ENCODE data around the gene NME3.

The NME3 gene

DNA sequence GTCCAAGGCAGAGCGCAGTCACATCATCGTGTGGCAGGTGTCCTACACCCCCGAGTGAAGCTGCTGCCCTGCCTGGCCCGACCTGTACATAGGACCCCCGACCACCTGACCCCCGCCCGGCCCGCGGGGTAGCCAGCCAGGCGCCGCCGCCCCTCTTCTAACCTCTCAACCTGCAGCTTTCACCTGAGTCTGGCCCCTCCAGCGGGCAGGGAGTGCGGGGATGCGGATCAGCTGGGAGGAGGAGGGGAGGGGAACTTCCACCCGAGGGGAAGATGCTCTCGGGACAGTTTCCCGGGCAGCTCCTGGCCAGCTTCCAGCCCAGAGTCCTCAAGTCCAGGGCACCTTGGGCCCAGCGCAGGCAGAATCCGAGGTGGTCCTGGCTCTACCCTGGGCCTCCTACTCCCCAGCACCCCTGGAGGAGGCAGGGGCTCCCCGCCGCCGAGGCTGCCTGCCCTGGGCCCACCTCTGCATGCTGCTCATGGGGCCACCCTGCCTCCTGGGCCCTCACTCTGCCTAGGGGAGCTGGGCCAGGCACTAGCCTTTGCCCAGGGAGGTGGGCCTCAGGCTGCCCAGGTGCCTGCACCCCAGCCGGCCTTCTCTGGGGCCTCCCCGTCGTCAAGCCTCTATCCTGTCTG is 2.5 kb downstream of the NME3 start:
- DNase-seq (ENCODE audit: low read depth, low spot score): no peak

DNA sequence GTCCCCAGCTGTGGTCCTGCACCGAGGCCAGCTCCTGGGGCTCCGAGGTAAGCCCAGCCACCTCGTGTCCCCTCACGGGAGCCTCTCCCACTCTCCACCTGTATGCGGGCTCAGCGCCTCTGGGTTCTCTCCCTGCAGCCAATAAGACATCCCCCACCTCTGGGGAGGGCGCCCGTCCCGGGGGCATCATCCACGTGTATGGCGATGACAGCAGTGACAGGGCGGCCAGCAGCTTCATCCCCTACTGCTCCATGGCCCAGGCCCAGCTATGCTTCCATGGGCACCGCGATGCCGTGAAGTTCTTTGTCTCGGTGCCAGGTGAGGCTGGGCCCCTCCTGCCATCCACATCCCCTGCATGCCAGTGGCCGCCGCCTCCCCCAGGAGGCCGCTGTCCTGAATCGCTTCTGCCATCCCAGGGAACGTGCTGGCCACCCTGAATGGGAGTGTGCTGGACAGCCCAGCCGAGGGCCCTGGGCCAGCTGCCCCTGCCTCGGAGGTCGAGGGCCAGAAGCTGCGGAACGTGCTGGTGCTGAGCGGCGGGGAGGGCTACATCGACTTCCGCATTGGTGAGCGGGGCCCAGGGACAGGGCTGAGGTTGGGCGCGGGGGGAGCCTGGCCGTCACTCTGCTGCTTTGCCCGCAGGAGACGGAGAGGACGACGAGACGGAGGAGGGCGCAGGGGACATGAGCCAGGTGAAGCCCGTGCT is 3.1 kb downstream of the NME3 start:
- DNase-seq (ENCODE audit: low read depth, low spot score): no peak

DNA sequence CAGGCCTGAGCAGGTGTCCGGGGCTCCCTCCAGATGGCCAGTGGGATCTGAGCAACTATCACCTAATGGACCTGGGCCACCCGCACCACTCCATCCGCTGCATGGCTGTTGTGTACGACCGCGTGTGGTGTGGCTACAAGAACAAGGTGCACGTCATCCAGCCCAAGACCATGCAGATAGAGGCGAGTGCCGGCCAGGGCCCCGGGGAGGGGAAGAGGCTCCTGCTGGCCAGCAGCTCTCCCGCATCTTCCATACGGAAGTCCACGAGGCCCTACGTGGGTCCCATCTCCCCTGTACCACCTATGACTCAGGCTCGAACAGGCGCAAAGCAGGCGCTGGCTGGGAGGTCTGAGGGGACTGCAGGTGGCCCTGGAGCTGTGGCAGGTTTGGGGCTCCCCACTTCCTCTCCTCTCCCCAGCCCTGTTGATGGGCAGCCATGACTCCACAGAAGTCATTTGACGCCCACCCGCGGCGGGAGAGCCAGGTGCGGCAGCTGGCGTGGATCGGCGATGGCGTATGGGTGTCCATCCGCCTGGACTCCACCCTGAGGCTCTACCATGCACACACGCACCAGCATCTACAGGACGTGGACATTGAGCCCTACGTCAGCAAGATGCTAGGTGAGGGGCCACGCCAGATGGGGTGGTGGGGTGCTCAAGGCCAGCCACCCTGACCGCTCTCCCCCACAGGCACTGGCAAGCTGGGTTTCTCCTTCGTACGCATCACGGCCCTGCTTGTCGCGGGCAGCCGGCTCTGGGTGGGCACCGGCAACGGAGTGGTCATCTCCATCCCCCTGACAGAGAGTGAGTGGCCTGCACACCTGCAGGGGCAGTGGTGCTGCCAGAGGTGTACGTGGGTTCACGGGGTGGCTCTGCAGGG is 4.0 kb downstream of the NME3 start:
- no peak for DNase-seq (ENCODE audit: low read depth, low spot score)

DNA sequence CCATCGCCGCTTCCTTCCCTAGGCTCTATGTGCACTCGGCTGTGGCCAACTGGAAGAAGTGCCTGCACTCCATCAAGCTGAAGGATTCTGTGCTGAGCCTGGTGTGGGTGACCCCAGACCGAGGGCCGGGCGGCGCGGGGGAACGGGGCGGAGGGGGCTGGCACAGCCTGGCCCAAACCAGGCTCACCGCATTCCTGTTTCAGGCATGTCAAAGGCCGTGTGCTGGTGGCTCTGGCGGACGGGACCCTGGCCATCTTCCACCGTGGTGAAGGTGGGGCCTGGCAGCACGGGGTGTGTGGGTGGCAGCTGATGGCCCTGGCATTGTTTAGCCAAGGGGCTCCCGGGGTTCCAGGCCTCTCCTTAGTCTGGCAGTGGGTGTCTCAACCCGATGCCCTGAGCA is 4.6 kb downstream of the NME3 start:
- no peak for DNase-seq (ENCODE audit: low read depth, low spot score)

DNA sequence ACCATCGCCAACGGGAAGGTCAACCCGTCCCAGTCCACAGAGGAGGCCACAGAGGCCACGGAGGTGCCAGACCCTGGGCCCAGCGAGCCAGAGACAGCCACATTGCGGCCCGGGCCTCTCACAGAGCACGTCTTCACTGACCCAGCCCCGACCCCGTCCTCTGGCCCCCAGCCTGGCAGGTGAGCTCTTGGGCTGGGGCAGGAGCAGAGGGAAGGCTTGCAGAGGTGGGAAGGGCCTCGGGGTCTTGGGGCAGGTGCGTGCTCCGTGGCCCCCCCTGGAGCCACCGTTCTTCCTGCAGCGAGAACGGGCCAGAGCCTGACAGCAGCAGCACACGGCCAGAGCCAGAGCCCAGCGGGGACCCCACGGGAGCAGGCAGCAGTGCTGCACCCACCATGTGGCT is 5.1 kb downstream of the NME3 start:
- no peak for DNase-seq (ENCODE audit: low read depth, low spot score)

DNA sequence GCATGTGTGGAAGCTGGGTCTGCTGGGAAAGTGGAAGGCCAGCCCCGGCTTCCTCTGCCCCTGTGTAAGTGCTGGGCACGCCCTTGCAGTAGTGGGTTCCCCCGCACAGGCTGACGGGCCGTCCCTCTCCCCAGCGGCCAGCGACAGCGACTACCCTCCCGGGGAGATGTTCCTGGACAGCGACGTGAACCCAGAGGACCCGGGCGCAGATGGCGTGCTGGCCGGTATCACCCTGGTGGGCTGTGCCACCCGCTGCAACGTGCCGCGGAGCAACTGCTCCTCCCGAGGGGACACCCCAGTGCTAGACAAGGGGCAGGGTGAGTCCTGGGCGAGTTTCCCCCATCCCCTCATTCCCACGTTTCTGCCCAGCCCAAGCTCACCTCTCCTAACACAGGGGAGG is 5.5 kb downstream of the NME3 start:
- no peak for DNase-seq (ENCODE audit: low read depth, low spot score)

DNA sequence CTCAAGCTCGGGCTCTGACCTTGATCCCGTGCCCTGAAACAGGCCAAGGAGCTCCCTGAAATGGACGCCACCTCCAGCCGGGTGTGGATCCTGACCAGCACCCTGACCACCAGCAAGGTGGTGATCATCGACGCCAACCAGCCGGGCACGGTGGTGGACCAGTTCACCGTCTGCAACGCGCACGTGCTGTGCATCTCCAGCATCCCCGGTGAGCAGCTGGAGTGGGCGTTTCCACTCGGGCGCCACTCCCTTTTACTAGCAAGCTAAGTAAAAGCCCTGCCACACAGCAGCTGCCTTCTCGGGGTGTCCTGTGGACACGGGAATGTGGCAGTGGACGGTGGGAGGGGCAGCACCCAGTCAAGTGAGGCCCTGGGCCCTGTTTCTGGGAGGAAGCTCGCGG is 6.4 kb downstream of the NME3 start:
- DNase-seq (ENCODE audit: low read depth, low spot score): no peak

DNA sequence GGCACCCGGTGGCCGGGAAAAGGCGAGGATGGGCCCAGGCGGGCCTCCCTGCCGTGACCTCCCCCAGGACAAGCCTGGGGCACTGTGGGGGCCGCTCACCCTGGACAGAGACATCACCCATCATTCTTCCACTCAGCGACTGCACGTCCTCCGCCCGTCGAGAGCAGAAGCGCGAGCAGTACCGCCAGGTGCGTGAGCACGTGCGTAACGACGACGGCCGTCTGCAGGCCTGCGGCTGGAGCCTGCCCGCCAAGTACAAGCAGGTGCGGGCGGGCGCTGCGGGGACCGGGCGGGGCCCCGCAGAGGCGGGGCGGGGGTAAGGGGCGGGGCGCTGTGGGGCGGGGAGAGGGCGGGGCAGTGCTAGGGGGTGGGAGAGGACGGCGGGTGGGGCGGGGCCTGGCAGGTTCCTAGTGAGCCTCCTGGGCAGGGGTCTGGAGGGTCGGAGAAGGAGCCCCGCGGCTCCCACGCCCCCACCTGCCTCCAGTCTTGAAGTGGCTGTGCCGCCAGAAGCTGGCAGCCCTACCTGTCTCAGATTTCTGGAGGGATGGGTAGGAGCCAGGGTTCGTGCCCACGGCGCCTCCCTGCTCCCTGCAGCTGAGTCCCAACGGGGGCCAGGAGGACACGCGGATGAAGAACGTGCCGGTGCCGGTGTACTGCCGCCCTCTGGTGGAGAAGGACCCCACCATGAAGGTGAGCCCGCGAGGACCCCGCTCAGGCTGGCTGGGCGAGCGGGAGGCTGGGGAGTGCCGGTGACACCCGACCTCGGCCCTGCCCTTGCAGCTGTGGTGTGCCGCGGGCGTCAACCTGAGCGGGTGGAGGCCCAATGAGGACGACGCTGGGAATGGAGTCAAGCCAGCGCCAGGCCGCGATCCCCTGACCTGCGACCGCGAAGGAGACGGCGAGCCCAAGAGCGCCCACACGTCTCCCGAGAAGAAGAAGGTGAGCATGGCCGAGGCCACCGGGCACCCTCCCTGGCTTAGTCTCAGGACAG is 7.5 kb downstream of the NME3 start:
- peak; percentile 77 for DNase-seq (ENCODE audit: low read depth, low spot score)

DNA sequence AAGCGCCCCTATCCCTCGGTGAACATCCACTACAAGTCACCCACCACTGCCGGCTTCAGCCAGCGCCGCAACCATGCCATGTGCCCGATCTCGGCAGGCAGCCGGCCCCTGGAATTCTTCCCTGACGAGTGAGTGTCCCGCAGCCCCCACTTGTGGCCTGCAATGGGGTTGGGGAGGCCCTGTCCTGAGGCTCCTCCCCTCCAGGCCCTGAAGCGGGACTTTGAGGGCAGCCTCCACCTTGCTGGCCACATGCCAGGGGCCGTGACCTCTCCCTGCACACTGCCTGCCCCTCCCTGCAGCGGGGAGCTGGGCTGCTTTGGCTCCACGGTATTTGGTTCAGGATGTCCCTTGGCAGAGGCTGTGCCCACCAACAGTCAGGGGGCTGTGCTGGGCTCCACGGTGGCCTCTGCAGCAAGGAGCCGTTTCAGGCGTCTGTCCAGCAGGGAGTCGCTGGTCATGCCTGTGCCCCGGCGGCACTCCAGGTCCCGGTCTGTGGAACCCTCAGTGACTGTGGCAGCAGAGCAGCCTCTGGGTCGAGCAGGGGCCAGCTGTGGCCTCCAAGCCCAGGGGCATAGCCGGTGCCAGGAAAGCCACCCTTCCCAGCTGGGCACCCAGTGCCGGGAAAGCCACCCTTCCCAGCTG is 8.3 kb downstream of the NME3 start:
- DNase-seq (ENCODE audit: low read depth, low spot score): no peak

DNA sequence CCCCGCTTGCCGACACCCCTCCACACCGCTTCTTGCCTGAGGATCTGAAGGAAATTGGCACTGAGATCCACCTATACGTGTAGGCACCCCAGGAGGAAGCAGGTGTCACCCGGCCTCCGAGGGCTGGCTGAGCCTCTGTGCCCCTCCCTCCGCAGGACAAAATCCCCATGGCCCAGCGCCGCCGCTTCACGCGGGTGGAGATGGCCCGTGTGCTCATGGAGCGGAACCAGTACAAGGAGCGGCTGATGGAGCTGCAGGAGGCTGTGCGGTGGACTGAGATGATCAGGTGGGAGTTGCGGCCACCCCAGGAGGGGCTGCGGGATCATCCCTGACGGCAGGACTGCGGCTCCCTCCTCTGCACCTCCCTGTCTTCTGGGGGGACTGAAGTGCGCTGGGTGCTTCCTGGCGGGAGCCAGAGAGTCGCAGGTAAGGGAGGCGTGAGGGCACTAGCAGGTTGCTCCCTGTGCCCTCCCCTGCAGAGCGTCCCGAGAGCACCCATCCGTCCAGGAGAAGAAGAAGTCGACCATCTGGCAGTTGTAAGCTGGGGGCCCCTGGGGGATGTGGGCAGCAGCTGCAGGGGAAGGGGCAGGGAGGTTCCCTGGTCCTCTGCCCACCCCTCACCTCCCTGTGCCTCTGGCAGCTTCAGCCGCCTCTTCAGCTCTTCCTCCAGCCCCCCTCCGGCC is 9.0 kb downstream of the NME3 start:
- DNase-seq (ENCODE audit: low read depth, low spot score): no peak

DNA sequence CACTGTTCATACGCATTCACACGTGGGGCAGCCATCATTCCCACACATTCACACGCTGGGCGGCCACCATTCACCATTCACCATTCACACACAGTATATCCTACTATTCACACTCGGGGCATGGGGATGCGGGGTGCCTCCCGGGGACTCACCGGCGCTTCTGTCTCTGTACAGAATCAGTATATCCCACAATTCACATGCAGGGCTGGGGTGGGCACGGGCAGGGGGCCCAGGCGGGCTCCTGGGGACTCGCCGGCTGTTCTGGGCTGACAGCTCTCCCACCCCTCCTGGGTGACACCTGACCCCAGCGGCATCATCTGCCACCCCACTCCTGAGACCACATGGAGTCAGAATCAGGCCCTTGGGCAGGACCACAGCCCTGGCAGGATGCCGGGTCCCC is 9.6 kb downstream of the NME3 start:
- no peak for DNase-seq (ENCODE audit: low read depth, low spot score)

DNA sequence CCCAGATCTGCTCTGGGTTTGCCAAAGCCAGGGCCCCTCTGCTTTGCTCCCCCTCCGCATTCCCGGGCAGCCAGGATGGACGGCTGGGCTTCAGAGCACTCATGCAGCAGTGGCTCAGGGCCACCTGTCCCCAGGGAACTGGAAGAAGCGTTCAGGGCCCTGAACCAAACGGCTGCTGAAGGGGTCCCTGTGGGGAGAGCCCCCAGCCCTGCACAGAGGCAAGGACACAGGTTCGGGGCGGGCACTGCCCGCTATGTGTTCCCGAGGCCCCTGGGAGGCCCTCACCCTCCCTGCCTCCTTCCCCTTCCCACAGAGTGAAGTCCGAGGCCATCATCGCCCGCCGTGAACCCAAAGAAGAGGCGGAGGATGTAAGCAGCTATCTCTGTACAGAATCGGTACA is 10.4 kb downstream of the NME3 start:
- DNase-seq (ENCODE audit: low read depth, low spot score): no peak

DNA sequence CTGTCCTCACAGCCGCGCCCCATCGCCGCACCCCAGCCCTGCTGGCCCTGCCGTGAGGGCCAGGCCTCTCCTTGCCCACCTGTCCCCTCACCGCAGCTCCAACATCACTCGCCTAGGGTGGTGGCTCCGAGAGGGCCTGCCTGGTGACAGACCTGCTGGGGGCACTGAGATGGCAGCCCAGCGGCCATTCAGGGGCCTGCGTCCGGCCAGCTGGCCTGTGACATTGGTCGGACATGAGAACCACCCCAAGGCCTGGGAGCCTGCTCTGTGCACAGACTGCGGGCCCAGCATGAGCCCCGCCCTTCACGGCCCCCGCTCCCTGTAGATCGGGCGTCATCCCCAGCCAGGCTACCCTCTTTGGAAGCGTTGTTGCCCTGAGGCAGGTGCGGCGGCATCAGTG is 11.8 kb downstream of the NME3 start:
- DNase-seq (ENCODE audit: low read depth, low spot score): no peak

DNA sequence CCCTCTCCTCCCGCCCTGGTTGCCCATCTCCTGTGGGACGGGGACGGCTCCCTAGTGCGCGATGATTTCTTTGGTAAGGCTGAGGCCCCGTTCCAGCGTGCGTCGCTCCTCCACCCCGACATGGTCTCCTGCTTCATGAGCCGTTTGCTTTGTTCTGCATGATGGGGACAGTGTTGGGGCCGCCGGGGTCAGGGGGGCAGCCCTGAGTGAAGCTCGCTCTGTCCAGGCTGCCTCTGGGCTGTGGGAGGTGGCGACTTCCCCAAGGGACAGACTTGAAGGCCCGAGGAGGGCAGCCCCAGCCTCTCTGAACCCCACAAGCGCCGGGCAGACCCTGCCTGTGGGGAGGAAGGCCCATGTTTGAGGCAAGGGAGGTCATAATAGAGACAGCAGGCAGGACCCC is 12.4 kb downstream of the NME3 start:
- DNase-seq (ENCODE audit: low read depth, low spot score): no peak

DNA sequence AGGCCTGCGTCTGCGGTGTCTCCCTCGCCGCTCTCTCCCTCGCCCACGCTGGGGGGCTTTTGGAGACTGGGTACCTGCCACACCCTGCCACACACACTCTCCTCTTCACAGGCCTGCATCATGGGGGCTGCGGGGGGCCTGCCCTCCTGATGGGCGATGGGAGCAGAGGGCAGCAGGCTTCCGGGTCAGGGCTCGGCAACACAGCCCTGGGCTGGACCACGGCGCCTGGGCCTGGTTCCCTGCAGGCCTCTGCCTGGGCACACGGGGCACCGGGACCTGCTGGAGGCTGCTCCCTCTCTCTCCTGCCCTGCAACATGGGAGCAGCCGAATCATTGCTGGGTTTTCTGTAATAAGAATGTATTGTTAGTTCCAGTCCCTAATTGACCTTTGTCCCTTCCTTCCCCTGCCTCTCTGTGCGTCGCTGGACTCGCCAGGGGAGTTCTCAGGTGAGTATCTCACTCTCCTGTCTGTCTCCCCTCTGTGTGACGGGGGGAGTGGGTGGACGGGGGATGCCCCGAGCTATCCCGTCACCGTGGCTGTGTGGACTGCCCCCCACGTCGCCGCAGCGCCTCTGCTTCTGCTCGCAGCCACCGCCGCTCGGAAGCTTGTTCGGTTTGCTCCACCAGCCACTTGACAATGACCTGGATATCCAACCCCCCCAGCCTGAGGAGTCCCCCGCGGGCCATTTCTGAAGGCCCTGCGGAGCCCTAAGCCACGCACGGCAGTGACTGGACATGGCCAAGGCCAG is 13.5 kb downstream of the NME3 start:
- DNase-seq (ENCODE audit: low read depth, low spot score): no peak

DNA sequence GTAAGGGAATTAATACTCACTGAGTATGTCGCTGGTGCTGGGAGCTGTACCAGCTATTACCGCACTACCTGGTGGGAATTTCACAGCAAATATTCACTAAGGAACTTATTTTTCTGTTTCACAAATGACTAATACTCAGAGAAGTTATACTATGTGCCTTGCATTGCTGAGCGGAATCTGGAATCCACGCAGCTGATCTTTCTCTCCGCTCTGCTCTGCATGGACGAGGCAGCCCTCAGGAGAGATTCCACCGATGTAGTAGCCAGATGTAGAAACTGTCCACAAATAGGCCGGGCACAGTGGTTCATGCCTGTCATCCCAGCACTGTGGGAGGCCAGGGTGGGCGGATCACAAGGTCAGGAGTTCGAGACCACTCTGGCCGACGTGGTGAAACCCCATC is 17.1 kb downstream of the NME3 start:
- no peak for DNase-seq (ENCODE audit: low read depth, low spot score)

DNA sequence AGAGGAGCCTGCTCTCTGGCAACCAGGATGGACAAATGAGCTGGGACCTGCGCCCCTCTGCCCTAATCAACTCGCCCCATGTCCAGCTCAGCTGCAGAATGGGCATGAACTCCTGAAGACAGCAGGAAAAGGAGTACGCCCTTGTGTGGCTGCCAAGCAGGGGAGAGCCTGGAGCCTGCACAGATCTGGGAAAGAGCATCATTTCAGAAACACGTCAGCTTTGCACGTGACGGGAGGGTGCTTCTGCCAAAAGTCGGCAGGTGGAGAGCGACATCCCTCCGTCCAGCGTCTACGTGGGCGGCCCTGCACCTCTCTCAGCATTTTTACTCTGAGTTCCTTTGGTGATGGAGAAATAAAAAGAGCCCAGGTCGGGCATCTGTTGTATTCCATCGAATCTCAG is 18.5 kb downstream of the NME3 start:
- no peak for DNase-seq (ENCODE audit: low read depth, low spot score)

DNA sequence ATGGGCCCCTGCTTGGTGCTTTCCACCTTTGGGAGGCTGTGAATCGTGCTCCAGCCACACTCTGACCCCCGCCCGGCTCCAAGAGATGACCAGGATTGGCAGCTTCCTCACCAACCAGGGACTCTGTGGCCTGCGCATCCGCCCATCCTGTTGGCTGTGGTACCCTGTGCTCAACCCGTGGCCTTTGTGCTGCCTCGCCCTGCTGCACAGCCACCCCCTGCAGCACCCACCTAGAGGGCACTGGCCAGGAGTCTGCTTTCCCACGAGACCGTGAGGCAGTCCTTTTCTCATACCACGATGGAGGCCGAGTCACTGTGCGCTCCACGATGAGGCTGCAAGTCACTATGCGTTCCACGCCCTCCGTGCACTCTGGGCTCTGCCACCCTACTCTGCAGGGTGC is 19.4 kb downstream of the NME3 start:
- no peak for DNase-seq (ENCODE audit: low read depth, low spot score)

DNA sequence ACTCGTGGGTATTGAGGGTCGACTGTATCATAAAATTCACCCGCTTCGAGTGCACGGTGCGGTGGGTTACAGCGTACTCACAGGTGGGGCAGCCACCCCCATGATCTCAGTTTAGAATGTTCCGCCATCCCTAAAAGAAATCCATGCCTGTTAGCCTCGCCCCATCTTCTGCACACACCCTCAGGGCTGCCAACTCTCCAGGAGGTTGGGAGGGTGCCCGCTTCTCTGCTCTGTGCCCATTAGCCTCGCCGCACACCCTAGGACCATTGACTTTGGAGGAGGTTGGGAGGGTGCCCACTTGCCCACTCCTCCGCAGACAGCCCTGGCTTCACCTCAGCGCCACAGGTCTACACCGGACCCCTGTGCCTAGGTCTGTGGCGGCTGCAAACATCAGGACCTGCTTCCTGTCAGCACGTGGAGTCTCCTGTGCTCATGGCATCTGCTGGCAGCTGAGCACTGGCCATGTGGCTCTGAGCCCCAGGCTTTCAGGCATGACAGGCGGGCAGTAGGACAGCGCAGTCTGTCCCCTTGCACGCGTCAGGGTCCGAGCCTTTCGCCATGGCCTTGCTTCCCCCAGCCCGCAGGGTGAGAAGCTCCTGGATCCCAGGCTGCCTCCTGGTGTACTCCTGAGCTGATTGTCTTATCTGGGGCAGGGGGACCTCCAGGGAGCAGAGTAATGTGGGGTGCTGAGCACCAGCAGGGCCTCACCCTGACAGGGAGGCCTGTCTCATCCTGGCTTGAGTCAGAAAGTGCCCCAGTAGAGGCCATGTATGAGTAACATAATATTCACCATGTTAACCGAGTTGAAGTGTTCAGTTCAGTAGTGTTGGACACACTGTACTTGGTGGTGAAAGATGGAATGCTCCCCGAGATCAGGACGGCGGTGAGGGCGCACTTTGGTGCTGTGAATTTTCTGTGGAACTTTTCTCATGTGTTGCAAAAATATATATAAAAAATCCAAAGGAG is 21.9 kb downstream of the NME3 start:
- DNase-seq (ENCODE audit: low read depth, low spot score): no peak
